Measurements from ENCODE around the gene FSTL5.

DNA sequence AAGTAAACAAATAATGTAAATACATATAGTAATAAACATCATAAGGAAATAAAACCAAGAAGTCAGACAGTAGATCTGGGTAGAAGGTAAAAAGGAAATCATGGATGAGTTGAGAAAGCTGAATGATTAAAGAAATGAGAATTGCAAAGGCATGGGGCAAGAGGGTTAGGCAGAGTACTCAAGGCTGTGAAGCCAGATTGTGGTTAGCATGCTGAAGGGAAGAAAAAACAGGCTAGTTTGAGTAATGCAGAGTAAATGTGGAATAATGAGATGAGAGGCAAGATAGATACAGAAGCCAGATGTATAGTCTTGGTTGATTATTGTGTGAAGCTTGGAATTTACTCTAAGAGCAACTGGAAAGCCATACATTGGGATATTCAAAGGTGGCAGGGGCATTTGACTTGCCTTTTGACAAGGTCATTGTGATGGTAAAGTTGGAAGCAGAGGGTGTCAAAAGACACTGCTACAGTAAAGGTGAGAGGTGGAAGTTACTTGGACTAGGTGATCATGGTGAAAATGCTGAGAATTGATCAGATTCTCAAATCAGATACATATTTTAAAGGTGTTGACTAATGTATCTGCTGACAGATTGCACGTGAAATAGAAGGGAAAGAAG lies 307.0 kb downstream of the FSTL5 start:
- no peak for TF ChIP-seq IKZF2 (IDR thresholded peaks at IDR 0.05)
- no peak for TF ChIP-seq EP300 (IDR thresholded peaks at IDR 0.05; ENCODE audit: borderline replicate concordance in 1 of 2, control insufficient read depth in 1 of 2, low read depth in 2 of 2, low read length in 2 of 2)
- TF ChIP-seq, protein P1, sequence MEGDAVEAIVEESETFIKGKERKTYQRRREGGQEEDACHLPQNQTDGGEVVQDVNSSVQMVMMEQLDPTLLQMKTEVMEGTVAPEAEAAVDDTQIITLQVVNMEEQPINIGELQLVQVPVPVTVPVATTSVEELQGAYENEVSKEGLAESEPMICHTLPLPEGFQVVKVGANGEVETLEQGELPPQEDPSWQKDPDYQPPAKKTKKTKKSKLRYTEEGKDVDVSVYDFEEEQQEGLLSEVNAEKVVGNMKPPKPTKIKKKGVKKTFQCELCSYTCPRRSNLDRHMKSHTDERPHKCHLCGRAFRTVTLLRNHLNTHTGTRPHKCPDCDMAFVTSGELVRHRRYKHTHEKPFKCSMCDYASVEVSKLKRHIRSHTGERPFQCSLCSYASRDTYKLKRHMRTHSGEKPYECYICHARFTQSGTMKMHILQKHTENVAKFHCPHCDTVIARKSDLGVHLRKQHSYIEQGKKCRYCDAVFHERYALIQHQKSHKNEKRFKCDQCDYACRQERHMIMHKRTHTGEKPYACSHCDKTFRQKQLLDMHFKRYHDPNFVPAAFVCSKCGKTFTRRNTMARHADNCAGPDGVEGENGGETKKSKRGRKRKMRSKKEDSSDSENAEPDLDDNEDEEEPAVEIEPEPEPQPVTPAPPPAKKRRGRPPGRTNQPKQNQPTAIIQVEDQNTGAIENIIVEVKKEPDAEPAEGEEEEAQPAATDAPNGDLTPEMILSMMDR (IDR thresholded peaks at IDR 0.05 in 2 of 3, conservative IDR thresholded peaks at IDR 0.05 in 1 of 3; ENCODE audit: control insufficient read depth in 2 of 3, extremely low read depth in 1 of 3, insufficient read depth in 1 of 3, low read depth in 3 of 3, low read length in 3 of 3): no peak
- no peak for TF ChIP-seq GABPA (IDR thresholded peaks at IDR 0.05; ENCODE audit: low read depth)

Measured in GM12878 (cell line).